Measurements from ENCODE around the gene ALDH1A1.
"Not testable (repeated sequence)": the region's sequence is repeated elsewhere in the genome, so short reads cannot be mapped to it uniquely, and the experiment has no call there.

The ALDH1A1 gene

GRCh38 chr9:72978744-72979143 lies 25.9 kb upstream of the ALDH1A1 start:
- no peak for DNase-seq

- no peak for DNase-seq
Observed at GRCh38 chr9:72977670-72978069, 24.8 kb upstream of the ALDH1A1 start.

GRCh38 chr9:72974501-72974900 lies 21.6 kb upstream of the ALDH1A1 start:
- no peak for DNase-seq

DNA sequence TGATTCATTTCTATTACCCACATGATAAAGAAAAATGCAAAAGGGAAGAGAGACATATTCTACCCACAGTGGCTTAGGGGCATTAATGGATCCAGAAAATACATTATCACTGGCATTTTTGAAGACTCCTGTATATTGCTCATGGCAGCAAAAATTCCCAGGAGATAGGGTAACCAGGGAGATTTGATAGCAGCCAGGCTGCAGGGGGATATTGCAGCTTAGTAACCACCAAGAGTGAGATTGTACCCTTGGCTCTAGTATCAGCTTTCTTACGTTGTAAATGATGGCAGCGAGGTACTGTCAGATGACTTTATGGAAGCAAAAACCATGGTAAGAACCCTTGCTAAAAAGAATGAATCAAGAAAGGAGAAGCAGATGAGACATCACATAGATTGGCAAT lies 19.8 kb upstream of the ALDH1A1 start:
- DNase-seq, result no peak

DNA sequence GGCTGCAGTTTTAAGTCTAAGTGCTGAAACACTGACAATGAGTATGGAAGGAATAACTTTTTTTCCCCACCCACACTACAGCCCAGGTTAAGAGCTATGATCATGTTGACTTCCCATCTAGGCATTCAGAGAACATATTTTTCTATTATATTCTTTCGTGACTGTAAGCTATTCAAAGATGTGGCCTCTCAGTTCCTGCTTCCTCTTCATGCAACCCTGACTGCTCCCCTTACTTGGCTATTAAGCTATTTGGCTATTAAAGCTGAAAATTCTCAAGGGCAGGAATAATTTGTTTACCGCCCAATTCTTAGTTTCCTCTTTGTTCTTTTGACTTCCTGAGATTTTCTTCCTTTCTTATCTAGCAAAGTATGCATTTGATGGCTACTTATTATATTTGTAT lies 18.6 kb upstream of the ALDH1A1 start:
- DNase-seq, result no peak

DNA sequence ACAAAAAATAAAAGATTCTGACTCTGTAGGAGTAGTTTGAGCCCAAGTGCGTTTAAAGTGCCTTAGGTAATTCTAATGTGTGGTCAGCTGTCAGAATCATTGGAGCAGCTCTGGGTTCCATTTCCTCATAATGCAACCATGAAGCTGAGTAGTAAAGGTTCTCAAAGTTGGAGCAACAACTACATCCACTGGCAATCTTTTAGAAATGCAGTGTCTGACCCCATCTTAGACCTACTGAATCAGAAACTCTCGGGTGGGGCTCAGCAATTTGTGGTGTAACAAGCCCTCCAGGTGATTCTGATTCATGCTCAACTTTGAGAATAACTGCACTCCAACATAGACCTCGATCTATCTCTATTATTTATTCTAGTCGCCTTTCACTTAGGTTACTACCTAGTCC lies 7.6 kb upstream of the ALDH1A1 start:
- no peak for DNase-seq

GRCh38 chr9:72958485-72959281 lies 5.8 kb upstream of the ALDH1A1 start:
- no peak for DNase-seq

DNA sequence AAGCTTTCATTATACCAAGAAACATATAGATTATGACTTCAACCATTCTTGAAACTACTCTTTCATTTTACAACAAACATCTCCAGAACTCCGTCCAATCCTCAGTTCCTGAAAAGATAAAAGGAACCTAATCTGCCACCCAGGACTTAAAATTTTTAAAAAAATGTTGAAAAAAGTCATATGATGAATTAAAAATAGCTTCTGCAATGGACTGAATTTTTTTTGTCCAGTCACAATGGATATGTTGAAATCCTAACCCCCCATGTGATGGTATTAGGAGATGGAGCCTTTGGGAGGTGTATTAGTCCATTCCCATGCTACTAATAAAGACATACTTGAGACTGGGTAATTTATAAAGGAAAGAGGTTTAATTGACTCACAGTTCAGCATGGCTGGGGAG lies 2.7 kb upstream of the ALDH1A1 start:
- DNase-seq, result no peak

GRCh38 chr9:72955126-72955455 lies 2.2 kb upstream of the ALDH1A1 start:
- DNase-seq, result no peak

GRCh38 chr9:72954431-72955125 lies 1.7 kb upstream of the ALDH1A1 start:
- no peak for DNase-seq

- no peak for DNase-seq
Observed at GRCh38 chr9:72952381-72952690, 517 bp downstream of the ALDH1A1 start.

DNA sequence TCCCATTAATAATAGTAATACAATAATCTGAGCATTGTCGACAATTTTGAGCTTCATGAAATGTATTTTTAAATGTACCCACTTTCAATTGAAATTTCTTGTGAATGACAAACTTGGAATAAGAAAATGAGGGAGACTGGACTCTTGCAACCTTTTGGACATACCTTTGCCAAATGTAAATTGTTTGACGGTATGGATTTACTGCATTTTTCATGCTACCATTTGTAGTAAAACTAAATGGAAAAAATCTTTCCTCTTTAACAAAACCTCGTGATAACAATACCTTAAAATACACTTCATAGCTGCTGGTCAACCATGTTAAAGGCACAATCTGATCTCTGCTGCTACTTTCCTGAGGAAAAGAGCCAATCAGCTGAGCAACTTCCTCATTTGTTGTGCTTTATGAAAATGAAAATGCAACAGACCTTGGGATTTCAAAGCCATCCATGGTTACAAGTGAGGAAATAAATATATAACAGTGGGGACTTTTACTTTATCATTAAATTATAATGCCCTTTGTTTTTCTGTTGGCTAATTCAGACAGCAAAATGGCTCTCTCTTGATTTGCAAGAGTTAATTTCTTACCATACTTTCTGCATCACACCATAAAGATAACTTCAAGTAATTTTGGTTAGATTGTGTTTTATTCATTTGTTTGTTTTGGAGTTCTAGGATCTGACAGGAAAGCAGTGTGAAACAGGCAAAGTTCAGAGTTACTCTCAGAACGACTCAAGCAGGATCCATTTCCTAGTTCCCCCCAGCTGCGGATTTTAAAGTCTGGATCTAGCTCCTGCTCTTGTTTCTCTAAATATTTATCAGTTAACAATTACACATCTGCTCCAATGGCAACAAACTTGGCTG lies 1.1 kb downstream of the ALDH1A1 start:
- no peak for DNase-seq

GRCh38 chr9:72950875-72951442 lies 1.9 kb downstream of the ALDH1A1 start:
- DNase-seq, result no peak

DNA sequence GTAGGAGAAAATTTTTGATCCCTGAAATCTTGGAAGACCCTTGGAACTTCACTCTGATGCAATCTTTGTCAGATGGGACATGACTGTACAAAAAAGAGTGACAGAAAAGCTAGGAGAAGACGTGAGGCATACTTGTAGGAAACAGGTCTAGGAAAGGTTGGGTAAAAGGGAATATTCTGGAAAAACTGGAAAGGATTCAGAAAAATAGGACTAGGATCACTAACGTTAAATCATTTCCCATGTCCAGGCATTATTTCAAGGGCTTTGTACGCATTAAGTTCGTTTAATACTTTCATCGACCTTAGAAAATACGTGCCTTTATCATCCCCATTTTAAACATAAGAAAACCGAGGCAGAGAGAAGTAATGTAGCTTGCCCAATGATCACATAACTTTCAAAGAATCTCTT lies 2.9 kb downstream of the ALDH1A1 start:
- DNase-seq, result no peak

GRCh38 chr9:72949244-72949582 lies 3.6 kb downstream of the ALDH1A1 start:
- DNase-seq, result no peak

DNA sequence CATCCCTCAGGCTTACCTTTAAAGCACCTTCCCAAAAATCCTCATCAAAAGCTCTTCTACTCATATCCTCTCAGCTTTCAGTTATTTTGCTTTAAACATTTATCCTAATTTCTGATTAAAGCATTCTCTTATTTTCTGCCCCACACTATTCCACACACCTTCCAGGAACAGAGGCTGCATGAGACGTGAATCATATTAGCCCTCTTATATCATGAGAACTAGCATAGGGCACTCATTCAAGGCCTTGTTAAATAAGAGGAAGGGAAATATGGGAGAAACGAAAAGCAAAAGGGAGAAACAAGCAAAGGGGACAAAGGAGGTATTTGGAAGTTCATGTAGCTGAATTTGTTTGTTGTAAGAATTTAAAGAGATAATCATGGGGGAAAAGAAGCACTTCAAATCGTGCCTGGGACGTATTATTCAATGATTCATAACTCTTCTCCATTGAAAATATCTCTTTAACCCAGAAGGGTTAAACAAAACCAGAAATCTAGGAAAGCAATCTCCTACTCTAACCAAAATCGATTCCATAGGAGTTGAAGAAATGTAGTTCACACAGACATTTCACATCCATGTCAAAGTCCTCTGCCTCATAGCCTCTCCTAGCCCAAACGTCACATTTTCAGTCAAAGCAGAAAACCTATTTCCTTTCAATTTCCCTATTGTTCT lies 4.1 kb downstream of the ALDH1A1 start:
- DNase-seq, result no peak

GRCh38 chr9:72947984-72948465 lies 4.8 kb downstream of the ALDH1A1 start:
- DNase-seq, result no peak

DNA sequence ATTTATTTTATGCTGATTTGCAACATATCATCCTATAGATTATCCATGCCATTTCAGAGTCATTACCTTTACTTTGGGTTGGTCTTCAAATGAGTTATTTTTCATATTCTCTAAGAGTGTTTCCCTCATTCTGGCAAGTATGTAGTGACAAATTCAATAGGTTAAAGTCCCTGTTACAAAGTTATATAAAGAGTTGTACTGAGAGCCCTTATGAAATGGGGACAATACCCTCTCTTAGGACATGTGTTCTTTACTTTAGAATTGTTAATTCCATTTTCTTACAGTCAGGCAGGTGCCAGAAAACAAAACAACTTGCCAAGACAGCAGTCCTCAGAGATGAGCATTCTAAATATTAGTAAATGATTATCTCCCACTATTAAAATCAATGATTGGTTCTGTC lies 6.0 kb downstream of the ALDH1A1 start:
- no peak for DNase-seq

DNA sequence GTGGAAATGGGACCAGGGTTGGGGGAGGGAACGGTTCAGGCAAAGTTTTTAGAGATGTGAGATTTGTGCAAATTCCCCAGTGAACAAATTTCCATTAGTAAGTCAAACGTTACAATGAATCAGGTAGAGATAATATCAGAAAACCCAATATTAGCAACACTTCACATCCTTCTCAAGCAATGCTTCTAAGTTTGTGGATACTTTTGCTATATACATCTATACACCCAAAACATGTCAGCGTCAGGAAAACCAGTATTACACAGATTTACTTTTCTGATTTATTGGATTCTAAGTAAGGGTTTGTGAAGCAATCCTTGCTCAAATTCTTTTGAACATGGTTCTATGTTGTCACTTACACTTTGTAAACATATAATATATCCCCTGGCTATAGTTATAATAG lies 6.5 kb downstream of the ALDH1A1 start:
- no peak for DNase-seq

DNA sequence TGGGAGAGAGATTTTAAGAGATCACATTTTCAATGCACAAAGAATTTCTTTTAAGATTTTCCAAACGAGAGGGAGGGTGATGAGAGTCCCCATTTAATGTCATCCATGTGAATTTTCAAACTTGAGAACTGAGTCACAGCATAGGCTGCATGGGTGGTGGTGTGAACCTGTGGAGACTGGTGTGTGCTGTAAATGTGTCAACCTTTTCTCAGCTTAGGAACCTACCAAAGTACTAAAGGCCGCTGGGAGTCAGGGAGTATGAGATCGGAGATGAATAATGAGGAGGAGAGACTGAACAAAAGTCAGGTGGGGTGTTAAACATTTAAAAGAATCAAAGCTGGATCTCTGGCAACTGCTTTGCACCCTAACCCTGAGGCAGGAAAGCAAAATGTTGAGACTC lies 7.5 kb downstream of the ALDH1A1 start:
- DNase-seq, result no peak

DNA sequence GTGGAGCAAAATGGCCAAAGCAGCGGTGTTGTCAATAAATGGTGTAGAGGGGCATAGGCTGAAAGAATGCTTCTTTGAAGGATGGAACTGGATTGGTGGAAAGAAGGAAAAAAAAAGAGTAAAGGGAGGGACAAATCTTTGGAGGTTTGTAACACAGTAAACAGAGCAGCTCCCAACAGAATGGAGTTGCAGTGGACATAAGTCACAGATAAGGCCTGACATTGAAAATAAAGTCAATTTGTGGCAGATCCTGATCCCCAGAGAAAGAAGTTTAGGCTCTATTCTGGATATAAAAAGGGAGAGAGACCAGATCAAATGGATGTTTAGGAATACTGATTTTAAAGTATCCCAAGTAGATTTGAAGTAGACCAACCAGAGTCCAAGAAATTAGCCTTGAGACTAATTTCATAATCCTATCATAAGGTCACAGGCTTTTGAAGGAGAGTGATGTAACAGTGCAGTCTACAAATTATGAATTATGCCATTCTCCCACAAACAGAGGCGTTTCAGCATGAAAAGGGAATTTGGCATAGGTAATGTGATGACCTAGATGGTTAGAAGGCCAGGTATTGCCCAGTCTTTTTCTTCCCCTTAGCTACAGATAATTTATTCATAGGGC lies 8.9 kb downstream of the ALDH1A1 start:
- no peak for DNase-seq

DNA sequence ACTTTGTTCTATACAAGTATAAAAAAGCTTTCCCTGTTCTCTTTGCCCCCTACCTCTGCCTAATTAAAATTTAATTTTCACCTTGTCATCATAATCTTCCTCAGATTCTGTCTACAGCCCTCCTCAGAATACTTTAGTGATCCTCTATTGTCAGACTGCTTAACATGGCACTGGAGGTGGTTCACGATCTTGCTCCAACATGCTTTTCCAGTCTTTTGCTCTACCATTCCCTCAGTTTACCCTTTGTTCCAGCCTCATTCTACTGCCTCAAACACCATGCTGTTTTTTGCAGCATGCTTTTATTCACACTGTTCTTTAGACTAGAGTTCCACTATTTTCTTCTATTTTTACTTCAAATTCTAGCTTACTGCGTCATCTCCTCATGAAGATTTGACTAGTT lies 10.4 kb downstream of the ALDH1A1 start:
- DNase-seq, result no peak

DNA sequence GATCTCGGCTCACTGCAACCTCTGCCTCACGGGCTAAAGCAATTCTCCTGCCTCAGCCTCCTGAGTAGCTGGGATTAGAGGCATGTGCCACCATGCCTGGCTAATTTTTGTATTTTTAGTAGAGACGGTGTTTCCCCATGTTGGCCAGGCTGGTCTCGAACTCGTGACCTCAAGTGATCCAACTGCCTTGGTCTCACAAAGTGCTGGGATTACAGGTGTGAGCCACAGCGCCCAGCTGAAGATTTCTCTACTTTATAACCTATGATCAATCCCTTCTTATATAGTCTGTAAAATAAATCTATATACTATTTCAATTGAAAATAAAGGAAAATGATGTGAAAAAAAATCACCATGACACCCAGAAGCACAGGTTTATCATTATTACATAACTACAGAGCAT lies 13.3 kb downstream of the ALDH1A1 start:
- DNase-seq, result not testable (repeated sequence)

Data from NCI-H510A (cell line).